ENCODE measurements around the gene FHL5. TPM values are rescaled to one million over a fixed set of nuclear protein-coding genes. Genes with fewer than 3 reads are reported as not detected.

The FHL5 gene
- total RNA-seq, 2 donors from 2014 or later: 3.4 TPM

- ATAC-seq (no peak), DNase-seq (no peak)
- intact Hi-C loops (cut with DNase I, micrococcal nuclease): no loop called here
Measured at GRCh38 chr6:96659084-96659845, 96.3 kb downstream of the FHL5 start.

Other genes with a start within 250 kb of the FHL5 start
- 10 to 100 TPM; 23.9 to 26.9 TPM for gene UFL1, start 41.3 kb upstream of the FHL5 start, total RNA-seq